HCT116 (cell line): ENCODE measurements around the gene DPP10.

Source experiments
- EZH2 ChIP-seq: fragments of 200-600 bp; sonication (generic); IDR thresholded peaks from 2 replicates; pipeline ENCODE4 v1.6.1; 2017; ENCODE audit warnings: antibody characterized with exemption, mixed run types
- RAD21 ChIP-seq: IDR thresholded peaks from 2 replicates; pipeline ENCODE4 v1.6.1; 2012; ENCODE audit warnings: low read depth, mild to moderate bottlenecking
- TF ChIP-seq, protein P1 (sequence below), 3 experiments: fragments of 200-600 bp in 1 of 3; sonication (generic) in 1 of 3; IDR thresholded peaks in 2 of 3; conservative IDR thresholded peaks in 1 of 3; 2 replicates each; pipeline ENCODE4 v1.5.1; 2012 to 2017; ENCODE audit warnings: low read depth in 2 of 3, low read length in 2 of 3, antibody characterized with exemption in 1 of 3, borderline replicate concordance in 1 of 3, control low read depth in 1 of 3, mild to moderate bottlenecking in 1 of 3, mixed read lengths in 1 of 3, mixed run types in 1 of 3, moderate library complexity in 1 of 3; ENCODE audit not compliant: insufficient read depth in 1 of 3

DNA sequence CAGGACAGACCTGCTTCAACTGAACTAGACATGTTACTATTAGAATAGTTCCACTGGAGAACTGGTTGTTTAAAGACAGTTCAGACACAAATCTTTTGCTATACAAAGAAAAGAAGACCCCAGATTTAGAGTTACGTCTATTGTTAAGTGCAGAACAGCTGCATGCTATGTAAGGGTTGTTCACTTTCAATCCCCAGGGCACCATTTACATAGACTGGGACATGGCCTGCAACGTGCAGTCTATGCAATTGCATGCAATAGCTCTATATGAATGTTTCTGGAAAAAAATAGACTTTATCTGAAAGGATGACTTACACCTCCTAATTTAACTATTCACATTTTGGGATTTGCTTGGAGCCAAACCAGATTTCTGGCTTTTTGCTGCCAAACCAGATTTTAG, 36.1 kb upstream of the DPP10 start:
- TF ChIP-seq, protein P1, sequence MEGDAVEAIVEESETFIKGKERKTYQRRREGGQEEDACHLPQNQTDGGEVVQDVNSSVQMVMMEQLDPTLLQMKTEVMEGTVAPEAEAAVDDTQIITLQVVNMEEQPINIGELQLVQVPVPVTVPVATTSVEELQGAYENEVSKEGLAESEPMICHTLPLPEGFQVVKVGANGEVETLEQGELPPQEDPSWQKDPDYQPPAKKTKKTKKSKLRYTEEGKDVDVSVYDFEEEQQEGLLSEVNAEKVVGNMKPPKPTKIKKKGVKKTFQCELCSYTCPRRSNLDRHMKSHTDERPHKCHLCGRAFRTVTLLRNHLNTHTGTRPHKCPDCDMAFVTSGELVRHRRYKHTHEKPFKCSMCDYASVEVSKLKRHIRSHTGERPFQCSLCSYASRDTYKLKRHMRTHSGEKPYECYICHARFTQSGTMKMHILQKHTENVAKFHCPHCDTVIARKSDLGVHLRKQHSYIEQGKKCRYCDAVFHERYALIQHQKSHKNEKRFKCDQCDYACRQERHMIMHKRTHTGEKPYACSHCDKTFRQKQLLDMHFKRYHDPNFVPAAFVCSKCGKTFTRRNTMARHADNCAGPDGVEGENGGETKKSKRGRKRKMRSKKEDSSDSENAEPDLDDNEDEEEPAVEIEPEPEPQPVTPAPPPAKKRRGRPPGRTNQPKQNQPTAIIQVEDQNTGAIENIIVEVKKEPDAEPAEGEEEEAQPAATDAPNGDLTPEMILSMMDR (IDR thresholded peaks at IDR 0.05 in 2 of 3, conservative IDR thresholded peaks at IDR 0.05 in 1 of 3; ENCODE audit: borderline replicate concordance in 1 of 3, insufficient read depth in 1 of 3, low read depth in 2 of 3, low read length in 2 of 3): no peak
- TF ChIP-seq RAD21: no peak
- TF ChIP-seq EZH2: no peak
